ENCODE measurements around the gene CFAP46.
"Not testable (repeated sequence)": the region's sequence is repeated elsewhere in the genome, so short reads cannot be mapped to it uniquely, and the experiment has no call there.

CFAP46 gene

GRCh38 chr10:132845780-132846595, 96.4 kb downstream of the CFAP46 start:
- H3K18ac ChIP-seq (ENCODE audit: low read length) = peak overlapping the region; percentile 57
- H3K4ac ChIP-seq (ENCODE audit: low read length) = peak overlapping the region; percentile 23
- no peak for DNase-seq (ENCODE audit: low spot score)
- H2BK5ac ChIP-seq (ENCODE audit: low read length) = no peak overlapping the region
- H2BK120ac ChIP-seq (ENCODE audit: low read depth, low read length) = no peak overlapping the region
- H2AK5ac ChIP-seq (ENCODE audit: low read depth, low read length) = peak overlapping the region; percentile 81
- no CpG with 5 or more reads among the region's 33 CpGs for WGBS, 2 donors (ENCODE audit: extremely low coverage in 2 of 2, insufficient read length in 2 of 2, insufficient replicate concordance in 1 of 2)
- peak overlapping the region in 1 of 2 donors; percentile 6 for H3K4me3 ChIP-seq (ENCODE audit: low read length in 2 of 2)
- peak overlapping the region; percentile 85 for H3K23ac ChIP-seq (ENCODE audit: low read depth, low read length, poor library complexity)
- no peak overlapping the region for H4K91ac ChIP-seq (ENCODE audit: low read depth, low read length, poor library complexity)
- peaks cover 0 to 49% (median 0%) of the 10 kb centered on the region in 3 experiments for H3K27me3 ChIP-seq (ENCODE audit: control insufficient read depth in 3 of 3, insufficient read depth in 3 of 3, low read depth in 1 of 3, low read length in 3 of 3)
- H3K4me1 ChIP-seq (ENCODE audit: control insufficient read depth in 2 of 2, insufficient read depth in 1 of 2, low read depth in 1 of 2, low read length in 2 of 2) = peaks cover 0 to 2% of the 10 kb centered on the region in 2 donors
- no peak overlapping the region for H3K4me2 ChIP-seq (ENCODE audit: insufficient read depth, low read length, poor library complexity, severe bottlenecking)
- H3K9ac ChIP-seq (ENCODE audit: low read depth, low read length, poor library complexity) = no peak overlapping the region
- H4K8ac ChIP-seq (ENCODE audit: low read depth, low read length) = peak overlapping the region; percentile 82
- H3K14ac ChIP-seq (ENCODE audit: low read length) = peak overlapping the region; percentile 71
- no peaks in the 10 kb centered on the region for H3K36me3 ChIP-seq (replicated peaks in 1 of 2; ENCODE audit: control insufficient read depth in 2 of 2, insufficient read depth in 2 of 2, low read length in 2 of 2)
- H2BK12ac ChIP-seq (ENCODE audit: low read length) = peak overlapping the region; percentile 84
- H2AFZ ChIP-seq (ENCODE audit: low read length) = no peak overlapping the region
- no peak overlapping the region for H3K27ac ChIP-seq (replicated peaks; ENCODE audit: low read length)
- peak overlapping the region; percentile 81 for H2BK15ac ChIP-seq (ENCODE audit: low read length)
- no peaks in the 10 kb centered on the region for H3K79me1 ChIP-seq (ENCODE audit: low read depth, low read length)
- peaks cover 5 to 6% of the 10 kb centered on the region in 2 donors for H3K9me3 ChIP-seq (replicated peaks in 1 of 2; ENCODE audit: control insufficient read depth in 2 of 2, insufficient read depth in 1 of 2, low read depth in 1 of 2, low read length in 2 of 2)

- WGBS, 2 donors (ENCODE audit: extremely low coverage in 2 of 2, insufficient read length in 2 of 2, insufficient replicate concordance in 1 of 2) = no CpG with 5 or more reads among the region's 15 CpGs
- peaks cover 5 to 6% of the 10 kb centered on the region in 2 donors for H3K9me3 ChIP-seq (replicated peaks in 1 of 2; ENCODE audit: control insufficient read depth in 2 of 2, insufficient read depth in 1 of 2, low read depth in 1 of 2, low read length in 2 of 2)
- peak overlapping the region; percentile 59 for H4K91ac ChIP-seq (ENCODE audit: low read depth, low read length, poor library complexity)
- H3K4ac ChIP-seq (ENCODE audit: low read length) = no peak overlapping the region
- DNase-seq (ENCODE audit: low spot score) = no peak
- H3K4me1 ChIP-seq (ENCODE audit: control insufficient read depth in 2 of 2, insufficient read depth in 1 of 2, low read depth in 1 of 2, low read length in 2 of 2) = peaks cover 0 to 2% of the 10 kb centered on the region in 2 donors
- peak overlapping the region; percentile 71 for H3K18ac ChIP-seq (ENCODE audit: low read length)
- H3K79me1 ChIP-seq (ENCODE audit: low read depth, low read length) = no peaks in the 10 kb centered on the region
- no peak overlapping the region for H3K9ac ChIP-seq (ENCODE audit: low read depth, low read length, poor library complexity)
- H2AK5ac ChIP-seq (ENCODE audit: low read depth, low read length) = no peak overlapping the region
- H3K27me3 ChIP-seq (ENCODE audit: control insufficient read depth in 3 of 3, insufficient read depth in 3 of 3, low read depth in 1 of 3, low read length in 3 of 3) = peaks cover 0 to 46% (median 0%) of the 10 kb centered on the region in 3 experiments
- no peak overlapping the region for H2BK5ac ChIP-seq (ENCODE audit: low read length)
- H3K23ac ChIP-seq (ENCODE audit: low read depth, low read length, poor library complexity) = peak overlapping the region; percentile 3
- no peak overlapping the region for H2AFZ ChIP-seq (ENCODE audit: low read length)
- H2BK15ac ChIP-seq (ENCODE audit: low read length) = no peak overlapping the region
- no peak overlapping the region for H3K4me2 ChIP-seq (ENCODE audit: insufficient read depth, low read length, poor library complexity, severe bottlenecking)
- no peak overlapping the region for H4K8ac ChIP-seq (ENCODE audit: low read depth, low read length)
- H3K36me3 ChIP-seq (replicated peaks in 1 of 2; ENCODE audit: control insufficient read depth in 2 of 2, insufficient read depth in 2 of 2, low read length in 2 of 2) = no peaks in the 10 kb centered on the region
- H3K27ac ChIP-seq (replicated peaks; ENCODE audit: low read length) = no peak overlapping the region
- no peak overlapping the region for H3K4me3 ChIP-seq (ENCODE audit: low read length in 2 of 2)
- no peak overlapping the region for H3K14ac ChIP-seq (ENCODE audit: low read length)
- no peak overlapping the region for H2BK120ac ChIP-seq (ENCODE audit: low read depth, low read length)
- H2BK12ac ChIP-seq (ENCODE audit: low read length) = no peak overlapping the region
Measured at GRCh38 chr10:132845041-132845551, 97.3 kb downstream of the CFAP46 start.

DNA sequence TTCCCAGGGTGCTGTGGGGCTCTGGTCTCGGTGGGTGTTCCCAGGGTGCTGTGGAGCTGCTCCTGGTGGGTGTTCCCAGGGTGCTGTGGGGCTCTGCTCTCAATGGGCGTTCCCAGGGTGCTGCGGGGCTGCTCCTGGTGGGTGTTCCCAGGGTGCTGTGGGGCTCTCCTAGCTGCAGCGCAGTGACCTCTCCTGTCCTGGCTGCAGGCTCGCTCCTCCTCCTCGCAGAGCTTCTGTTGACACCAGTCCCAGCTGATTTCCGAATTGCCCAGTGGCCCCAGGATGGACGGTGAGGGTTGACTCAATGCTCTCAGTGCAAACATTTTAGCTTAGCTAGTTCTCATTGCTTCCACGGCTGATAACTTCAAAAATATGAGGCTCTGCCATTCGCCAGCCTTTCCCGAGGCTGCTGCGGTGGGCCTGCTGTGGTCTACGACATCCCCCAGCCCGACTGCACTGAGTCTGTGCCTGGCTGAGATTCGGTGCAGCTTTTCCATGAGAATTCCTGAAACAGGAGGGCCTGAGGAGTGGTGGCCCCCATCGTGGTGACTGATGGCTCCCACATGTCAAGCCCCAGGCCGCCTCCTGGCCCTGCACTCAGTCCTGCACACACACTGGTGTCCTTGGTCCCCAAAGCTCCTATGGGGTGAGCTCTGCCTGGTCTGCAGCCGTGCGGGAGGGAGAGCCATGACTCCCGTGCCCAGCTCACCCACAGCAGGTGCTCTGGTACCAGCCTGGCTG, 98.1 kb downstream of the CFAP46 start:
- Histone ChIP-seq H3K79me1 (ENCODE audit: low read depth, low read length) (no peaks in the 10 kb centered on the region), H3K9ac (ENCODE audit: low read depth, low read length, poor library complexity) (no peak overlapping the region), H3K4ac (ENCODE audit: low read length) (no peak overlapping the region), H2AFZ (ENCODE audit: low read length) (no peak overlapping the region), H3K14ac (ENCODE audit: low read length) (no peak overlapping the region), H2BK12ac (ENCODE audit: low read length) (no peak overlapping the region), H3K23ac (ENCODE audit: low read depth, low read length, poor library complexity) (peak overlapping the region; percentile 43), H3K4me2 (ENCODE audit: insufficient read depth, low read length, poor library complexity, severe bottlenecking) (no peak overlapping the region), H3K9me3 (replicated peaks in 1 of 2; ENCODE audit: control insufficient read depth in 2 of 2, insufficient read depth in 1 of 2, low read depth in 1 of 2, low read length in 2 of 2) (peaks cover 5 to 6% of the 10 kb centered on the region in 2 donors), H2BK120ac (ENCODE audit: low read depth, low read length) (no peak overlapping the region), H3K4me3 (ENCODE audit: low read length in 2 of 2) (no peak overlapping the region), H3K27ac (replicated peaks; ENCODE audit: low read length) (no peak overlapping the region), H3K27me3 (ENCODE audit: control insufficient read depth in 3 of 3, insufficient read depth in 3 of 3, low read depth in 1 of 3, low read length in 3 of 3) (peaks cover 0 to 48% (median 0%) of the 10 kb centered on the region in 3 experiments), H3K18ac (ENCODE audit: low read length) (peak overlapping the region; percentile 64), H2AK5ac (ENCODE audit: low read depth, low read length) (no peak overlapping the region), H2BK15ac (ENCODE audit: low read length) (no peak overlapping the region), H4K91ac (ENCODE audit: low read depth, low read length, poor library complexity) (no peak overlapping the region), H4K8ac (ENCODE audit: low read depth, low read length) (peak overlapping the region; percentile 17), H3K4me1 (ENCODE audit: control insufficient read depth in 2 of 2, insufficient read depth in 1 of 2, low read depth in 1 of 2, low read length in 2 of 2) (peaks cover 0 to 2% of the 10 kb centered on the region in 2 donors), H2BK5ac (ENCODE audit: low read length) (no peak overlapping the region), H3K36me3 (replicated peaks in 1 of 2; ENCODE audit: control insufficient read depth in 2 of 2, insufficient read depth in 2 of 2, low read length in 2 of 2) (no peaks in the 10 kb centered on the region)
- DNase-seq (ENCODE audit: low spot score) = no peak
- no CpG with 5 or more reads among the region's 20 CpGs for WGBS, 2 donors (ENCODE audit: extremely low coverage in 2 of 2, insufficient read length in 2 of 2, insufficient replicate concordance in 1 of 2)

- not testable (repeated sequence) for H3K9me3 ChIP-seq (replicated peaks in 1 of 2; ENCODE audit: control insufficient read depth in 2 of 2, insufficient read depth in 1 of 2, low read depth in 1 of 2, low read length in 2 of 2); H3K4me2 ChIP-seq (ENCODE audit: insufficient read depth, low read length, poor library complexity, severe bottlenecking); H2BK120ac ChIP-seq (ENCODE audit: low read depth, low read length); H3K79me1 ChIP-seq (ENCODE audit: low read depth, low read length); H3K4me3 ChIP-seq (ENCODE audit: low read length in 2 of 2); DNase-seq (ENCODE audit: low spot score); H3K36me3 ChIP-seq (replicated peaks in 1 of 2; ENCODE audit: control insufficient read depth in 2 of 2, insufficient read depth in 2 of 2, low read length in 2 of 2); H2AFZ ChIP-seq (ENCODE audit: low read length); H3K9ac ChIP-seq (ENCODE audit: low read depth, low read length, poor library complexity); H4K8ac ChIP-seq (ENCODE audit: low read depth, low read length); H3K27ac ChIP-seq (replicated peaks; ENCODE audit: low read length); H2BK5ac ChIP-seq (ENCODE audit: low read length); H2AK5ac ChIP-seq (ENCODE audit: low read depth, low read length); H3K18ac ChIP-seq (ENCODE audit: low read length); H3K4me1 ChIP-seq (ENCODE audit: control insufficient read depth in 2 of 2, insufficient read depth in 1 of 2, low read depth in 1 of 2, low read length in 2 of 2); H3K14ac ChIP-seq (ENCODE audit: low read length); H3K23ac ChIP-seq (ENCODE audit: low read depth, low read length, poor library complexity); H3K4ac ChIP-seq (ENCODE audit: low read length); H2BK12ac ChIP-seq (ENCODE audit: low read length); H4K91ac ChIP-seq (ENCODE audit: low read depth, low read length, poor library complexity); H2BK15ac ChIP-seq (ENCODE audit: low read length)
- WGBS, 2 donors (ENCODE audit: extremely low coverage in 2 of 2, insufficient read length in 2 of 2, insufficient replicate concordance in 1 of 2) = no CpG with 5 or more reads among the region's 10 CpGs
- peaks cover 0 to 40% (median 0%) of the 10 kb centered on the region in 3 experiments for H3K27me3 ChIP-seq (ENCODE audit: control insufficient read depth in 3 of 3, insufficient read depth in 3 of 3, low read depth in 1 of 3, low read length in 3 of 3)
Measured at GRCh38 chr10:132843276-132843675, 99.1 kb downstream of the CFAP46 start.

Measured in neuronal stem cell (in vitro differentiated cells).